Adipose tissue (tissue), 3 donors: ENCODE measurements around the gene MLST8. TPM values are rescaled to one million over a fixed set of nuclear protein-coding genes. Genes with fewer than 3 reads are reported as not detected.

Experiments used
- H3K27ac ChIP-seq: one replicate; pipeline ENCODE4 v1.5.1; 2013; ENCODE audit warnings: low read depth, low read length
- WGBS, 3 donors: extraction: QIAGEN DNeasy Blood & Tissue Kit; methylation state at CpG; one replicate each; pipeline ENCODE4 v1.1.7; 2013; 5-methylcytosine and 5-hydroxymethylcytosine counted together
- polyA plus RNA-seq, 3 donors: library from polyadenylated mRNA; stranded (reverse); fragments of 200-250 nt; gene quantifications; one replicate each; pipeline ENCODE4 v1.2.3, GENCODE V29; 2013
- donor health status: healthy with polysubstance abuse.
- donor health status: Bipolar disorder and iron deficiency.
- donor health status: healthy.

Gene MLST8
- polyA plus RNA-seq, 3 donors: 53.8 to 56.0 (median 53.9) TPM

DNA sequence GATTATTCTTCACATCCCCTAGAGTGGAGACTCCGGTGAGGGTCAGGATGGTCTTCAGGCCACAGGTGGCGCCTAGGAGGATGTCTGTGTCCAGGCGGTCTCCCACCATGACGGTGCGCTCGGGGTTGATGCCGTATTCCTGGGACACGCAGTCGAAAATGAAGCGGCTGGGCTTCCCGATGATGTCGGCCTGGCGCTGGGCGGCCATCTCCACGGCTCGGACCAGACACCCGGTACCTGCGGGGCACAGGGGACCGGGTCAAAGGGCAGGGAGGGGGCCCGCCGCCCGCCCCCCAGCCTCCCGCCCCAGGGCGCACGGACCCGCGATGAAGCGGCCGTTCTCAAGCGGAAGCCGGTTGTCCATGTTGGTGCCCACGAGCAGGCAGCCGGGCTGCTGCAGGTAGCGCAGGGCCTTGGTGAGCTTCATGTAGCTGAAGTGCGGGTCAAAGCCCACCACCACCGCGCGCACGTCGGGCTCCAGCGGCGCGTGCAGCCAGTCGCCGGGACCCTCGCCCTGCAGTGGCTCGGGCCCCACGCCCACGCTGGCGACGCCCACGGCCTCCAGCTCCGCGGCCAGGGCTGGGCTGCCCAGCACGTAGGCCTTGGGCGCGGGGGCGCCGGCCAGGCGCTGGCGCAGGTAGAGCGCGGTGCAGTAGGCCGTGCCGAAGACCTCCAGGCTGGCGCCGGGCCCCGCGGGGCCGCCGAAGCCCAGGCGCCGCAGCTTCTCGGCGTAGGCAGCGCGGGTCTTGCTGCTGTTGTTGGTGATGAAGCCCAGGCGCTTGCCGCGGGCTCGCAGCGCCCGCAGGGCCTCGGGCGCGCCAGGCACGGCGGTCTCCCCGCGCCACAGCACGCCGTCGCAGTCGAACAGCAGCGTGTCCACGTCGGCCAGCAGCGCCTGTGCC, 8.8 kb downstream of the MLST8 start:
- 0 to 1% (median 1%) methylated on average over 82 to 98 of the region's 98 CpGs for WGBS, 3 donors

DNA sequence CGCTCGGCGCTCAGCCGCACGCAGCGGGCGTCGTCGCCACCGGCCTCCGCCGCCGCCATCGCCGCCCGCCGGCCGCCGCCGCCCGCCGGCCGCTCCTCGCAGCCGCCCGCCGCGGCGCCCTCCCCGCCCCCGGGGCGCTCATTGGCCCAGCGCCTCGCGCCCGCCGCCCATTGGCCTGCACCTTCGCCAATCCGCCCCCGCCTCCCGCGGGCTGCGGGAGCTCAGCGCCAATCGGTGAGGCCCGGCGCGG, 9.4 kb downstream of the MLST8 start, which contains the start of gene PGP:
PGP (minus strand) TSS at position 122 of the 250 bp plus-strand sequence; CDS start at position 59, 63 bp downstream.
- peak within 1 kb of the TSS; percentile 13 for H3K27ac ChIP-seq
- 0 to 1% (median 0%) methylated on average over 18 to 47 of the region's 48 CpGs for WGBS, 3 donors

More for the DNA sequence above, 8.8 kb downstream of the MLST8 start:
- H3K27ac ChIP-seq: no peak overlapping the region

DNA sequence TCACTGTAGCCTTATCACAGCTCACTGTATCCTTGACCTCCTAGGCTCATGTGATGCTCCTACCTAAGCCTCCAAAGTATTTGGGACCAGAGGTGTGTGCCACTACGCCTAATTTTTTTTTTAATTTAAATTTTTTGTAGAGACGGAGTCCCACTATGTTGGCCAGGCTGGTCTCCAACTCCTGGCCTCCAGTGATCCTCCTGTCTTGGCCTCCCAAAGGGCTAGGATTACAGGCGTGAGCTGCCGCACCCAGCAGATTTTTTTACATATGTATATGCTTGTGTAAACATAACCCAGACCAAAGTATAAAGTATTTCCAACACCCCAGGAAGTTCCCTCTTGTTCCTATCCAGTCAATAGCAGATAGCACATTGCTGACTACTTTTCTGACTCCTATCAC, 11.1 kb downstream of the MLST8 start:
- no peak overlapping the region for H3K27ac ChIP-seq
- WGBS, 3 donors: 91 to 98% (median 96%) methylated on average over 4 of the region's 4 CpGs

DNA sequence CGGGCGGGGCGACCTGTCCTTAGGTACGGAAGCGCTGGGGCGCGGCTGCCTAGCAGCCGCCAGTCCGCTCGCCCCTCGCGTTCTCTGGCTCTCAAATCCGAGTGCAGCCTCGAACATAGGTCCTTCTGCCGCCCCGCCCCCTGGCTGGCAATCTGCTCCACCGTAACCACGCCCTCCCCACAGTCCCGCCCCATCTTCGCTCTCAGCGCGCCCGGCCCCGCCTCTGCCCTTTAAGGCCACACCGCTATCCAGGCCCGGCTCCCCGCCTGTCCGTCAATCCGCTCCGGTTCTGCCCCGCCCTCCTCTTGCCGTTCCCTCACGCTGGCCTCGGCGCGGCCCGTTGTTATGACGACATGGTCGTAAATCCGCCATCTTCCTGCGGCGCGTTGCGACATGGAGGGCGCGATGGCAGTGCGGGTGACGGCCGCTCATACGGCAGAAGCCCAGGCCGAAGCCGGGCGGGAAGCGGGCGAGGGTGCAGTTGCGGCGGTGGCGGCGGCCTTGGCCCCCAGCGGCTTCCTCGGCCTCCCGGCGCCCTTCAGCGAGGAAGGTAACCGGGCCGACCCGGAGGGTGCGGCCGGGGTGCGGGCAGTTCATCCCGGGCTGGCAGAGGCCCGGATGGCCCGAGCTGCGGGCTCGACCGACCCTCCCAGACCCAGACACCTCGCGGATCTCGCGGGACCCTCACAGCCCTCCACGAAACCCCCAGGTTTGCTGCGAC, 18.1 kb downstream of the MLST8 start, which contains the start of gene E4F1:
E4F1 (plus strand) TSS at position 371 of the 721 bp plus-strand sequence; CDS start at position 394, 23 bp downstream.
- 0% methylated on average over 74 to 82 of the region's 82 CpGs for WGBS, 3 donors
- H3K27ac ChIP-seq: no peak within 1 kb of the TSS

DNA sequence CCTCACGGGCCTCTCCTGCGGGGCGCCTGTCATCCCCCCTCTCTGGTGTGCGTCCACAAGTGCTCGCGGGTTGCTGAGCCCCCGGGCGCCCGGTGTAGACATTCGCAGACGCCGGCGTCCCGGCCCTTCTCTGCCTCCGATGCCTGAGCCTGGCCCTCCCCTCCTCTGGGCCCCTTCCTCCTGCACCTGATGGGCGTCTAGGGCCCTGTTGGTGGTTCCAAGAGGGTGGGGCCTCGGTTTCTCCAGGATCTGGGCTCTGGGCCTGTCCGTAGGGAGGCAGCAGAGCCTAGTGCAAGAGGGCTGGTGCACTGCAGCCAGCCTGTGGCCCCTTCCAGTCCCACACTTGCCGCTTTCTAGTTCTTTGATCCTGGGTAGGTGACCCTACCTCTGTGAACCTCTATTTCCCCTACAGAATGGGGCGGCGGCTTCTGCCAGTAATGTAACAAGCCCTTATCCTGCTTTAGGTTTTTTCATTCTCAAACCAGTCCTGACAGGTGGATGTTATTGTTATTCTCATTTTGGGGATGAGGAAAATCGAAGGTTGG, 18.8 kb downstream of the MLST8 start:
- no peak overlapping the region for H3K27ac ChIP-seq

DNA sequence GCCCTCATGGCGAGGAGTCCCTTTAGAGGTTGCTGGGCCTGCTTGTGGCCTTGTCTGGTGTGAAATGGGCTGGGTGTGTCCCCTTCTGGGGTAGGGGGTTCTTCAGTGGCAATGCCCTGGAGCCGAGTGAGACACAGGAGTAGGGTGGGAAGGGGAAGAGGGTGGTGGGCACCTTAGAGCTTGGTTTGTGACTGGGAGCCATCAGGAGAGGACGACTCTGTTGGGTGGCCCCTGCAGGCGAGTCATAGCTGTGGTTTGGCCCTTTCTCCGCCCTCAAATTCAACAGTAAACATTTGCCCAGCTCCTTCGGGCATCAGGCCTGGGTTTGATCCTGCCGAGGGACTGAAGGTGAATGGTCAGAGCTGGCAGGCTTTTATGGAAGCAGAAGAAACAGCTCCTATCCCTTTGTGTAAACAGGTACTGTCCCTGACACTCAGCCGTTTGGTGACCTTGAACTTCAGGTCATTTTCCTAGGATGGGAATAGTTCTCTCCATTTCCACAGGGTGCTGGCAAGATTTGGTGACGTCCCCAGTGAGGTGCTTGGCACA, 21.1 kb downstream of the MLST8 start:
- WGBS, 3 donors: 38 to 77% (median 69%) methylated on average over 9 of the region's 9 CpGs
- H3K27ac ChIP-seq: no peak overlapping the region

More for the DNA sequence above, 18.8 kb downstream of the MLST8 start:
- 2 to 5% (median 5%) methylated on average over 20 to 22 of the region's 22 CpGs for WGBS, 3 donors

DNA sequence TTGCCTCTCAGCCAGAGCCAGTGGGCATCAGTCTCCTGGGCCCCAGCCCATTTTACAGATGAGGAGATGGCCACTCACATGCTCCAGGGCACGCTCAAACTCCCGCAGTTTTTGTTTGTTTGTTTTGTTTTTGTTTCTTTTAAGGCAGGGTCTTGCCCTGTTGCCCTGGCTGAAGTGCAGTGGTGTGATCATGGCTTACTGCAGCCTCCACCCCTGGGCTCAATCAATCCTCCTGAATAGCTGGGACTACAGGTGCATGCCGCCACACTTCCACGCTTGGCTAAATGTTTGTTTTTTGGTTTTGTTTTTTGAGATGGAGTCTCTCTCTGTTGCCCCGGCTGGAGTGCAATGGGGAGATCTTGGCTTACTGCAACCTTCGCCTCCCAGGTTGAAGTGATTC, 21.7 kb downstream of the MLST8 start:
- no peak overlapping the region for H3K27ac ChIP-seq
- 88 to 94% (median 89%) methylated on average over 6 of the region's 6 CpGs for WGBS, 3 donors

DNA sequence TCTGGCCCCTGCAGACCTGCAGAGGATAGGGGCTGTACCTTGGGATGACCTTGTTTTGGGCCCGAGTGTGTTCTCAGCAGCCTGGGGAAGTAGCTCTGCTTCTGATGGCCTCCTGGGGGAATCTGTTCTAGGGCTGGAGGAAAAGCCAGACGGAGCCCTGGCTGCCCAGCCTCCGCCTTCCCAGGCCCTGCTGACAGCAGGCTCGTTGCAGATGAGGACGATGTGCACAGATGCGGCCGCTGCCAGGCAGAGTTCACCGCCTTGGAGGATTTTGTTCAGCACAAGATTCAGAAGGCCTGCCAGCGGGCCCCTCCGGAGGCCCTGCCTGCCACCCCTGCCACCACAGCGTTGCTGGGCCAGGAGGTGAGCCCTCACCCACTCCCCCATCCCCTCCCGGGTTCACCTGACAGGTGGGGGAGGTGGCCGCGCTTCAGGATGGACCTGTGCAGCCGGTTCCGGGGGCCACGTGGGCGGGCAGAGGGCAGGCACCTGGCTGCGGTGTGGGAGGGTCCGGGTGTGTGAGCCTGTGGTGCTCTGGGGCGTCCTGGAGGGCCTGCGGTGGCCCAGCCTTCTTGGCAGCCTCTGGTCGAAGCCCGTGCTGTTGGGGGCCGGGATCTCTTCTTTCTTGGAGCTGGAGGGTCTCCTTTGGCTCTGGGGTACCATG, 23.0 kb downstream of the MLST8 start:
- no peak overlapping the region for H3K27ac ChIP-seq
- 89 to 90% (median 90%) methylated on average over 25 of the region's 25 CpGs for WGBS, 3 donors

DNA sequence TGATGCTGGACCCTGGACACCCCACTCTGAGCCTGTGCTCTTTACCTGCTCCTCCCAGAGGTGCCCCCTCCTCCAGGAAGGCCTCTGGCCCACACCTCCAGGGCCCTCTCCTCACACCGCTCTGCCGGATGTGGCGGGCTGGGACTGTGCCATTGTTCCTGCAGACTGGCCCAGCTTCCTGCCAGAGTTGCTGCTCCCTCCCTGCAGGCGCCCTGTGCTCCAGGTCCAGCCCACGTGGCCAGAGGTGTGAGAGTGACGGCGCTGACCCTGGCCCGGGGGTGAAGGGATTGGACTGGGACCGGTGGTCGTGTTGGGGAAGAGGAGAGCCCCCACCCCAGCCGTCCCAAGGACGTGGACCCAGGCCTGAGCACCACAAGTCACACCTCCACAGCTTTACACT, 23.8 kb downstream of the MLST8 start:
- 80 to 89% (median 82%) methylated on average over 12 of the region's 12 CpGs for WGBS, 3 donors
- H3K27ac ChIP-seq: no peak overlapping the region

DNA sequence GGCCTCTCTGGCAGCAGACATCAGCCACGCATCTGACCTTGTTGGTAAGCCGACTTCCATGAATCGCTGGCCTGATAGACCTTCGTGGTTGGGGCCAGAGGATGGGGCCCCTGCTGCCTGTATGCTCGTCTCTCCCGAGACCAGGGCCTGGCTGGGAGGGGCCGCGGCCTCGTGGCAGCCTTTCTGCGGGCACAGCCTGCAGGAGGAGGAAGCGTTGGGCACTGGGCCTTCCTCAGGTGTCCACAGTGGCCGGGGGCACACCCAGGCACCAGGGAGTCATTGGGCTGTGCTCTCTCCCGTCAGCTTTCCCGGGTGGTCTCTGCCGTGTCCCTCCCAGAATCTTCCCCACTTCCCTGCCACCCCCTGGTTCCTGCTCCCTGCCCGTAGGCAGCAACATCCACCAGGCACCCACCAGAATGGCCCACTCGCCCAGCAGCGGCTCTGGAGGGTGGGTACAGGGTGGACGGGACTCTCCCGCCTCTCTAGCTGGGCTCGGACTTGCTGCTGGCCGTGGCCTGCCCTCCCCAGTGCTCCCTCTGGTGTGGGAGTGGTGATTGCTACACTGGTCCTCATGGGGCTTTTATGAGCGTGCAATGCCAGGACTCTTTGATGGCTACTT, 24.5 kb downstream of the MLST8 start:
- 83 to 88% (median 84%) methylated on average over 22 to 23 of the region's 23 CpGs for WGBS, 3 donors
- no peak overlapping the region for H3K27ac ChIP-seq

DNA sequence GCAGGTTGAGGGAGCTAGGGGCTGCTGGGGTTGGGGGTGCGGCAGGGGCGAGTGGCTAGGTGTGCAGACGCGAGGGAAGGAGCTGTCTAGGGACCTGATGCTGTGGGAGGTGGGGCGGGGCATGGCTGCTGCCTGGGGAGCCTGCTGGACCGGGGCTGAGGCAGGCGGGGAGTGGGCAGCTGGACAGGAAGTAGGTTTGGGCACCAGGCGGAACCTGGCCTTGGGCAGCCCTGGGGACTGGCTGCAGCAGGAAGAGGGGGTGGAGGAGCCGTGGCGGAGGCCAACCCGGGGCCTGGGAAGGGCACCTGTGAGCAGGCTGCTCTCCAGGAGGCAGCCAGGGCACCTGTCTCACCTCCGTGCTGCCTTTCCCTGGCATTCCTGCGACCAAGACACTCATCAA, 25.1 kb downstream of the MLST8 start:
- H3K27ac ChIP-seq: no peak overlapping the region
- WGBS, 3 donors: 57 to 87% (median 77%) methylated on average over 13 of the region's 13 CpGs

DNA sequence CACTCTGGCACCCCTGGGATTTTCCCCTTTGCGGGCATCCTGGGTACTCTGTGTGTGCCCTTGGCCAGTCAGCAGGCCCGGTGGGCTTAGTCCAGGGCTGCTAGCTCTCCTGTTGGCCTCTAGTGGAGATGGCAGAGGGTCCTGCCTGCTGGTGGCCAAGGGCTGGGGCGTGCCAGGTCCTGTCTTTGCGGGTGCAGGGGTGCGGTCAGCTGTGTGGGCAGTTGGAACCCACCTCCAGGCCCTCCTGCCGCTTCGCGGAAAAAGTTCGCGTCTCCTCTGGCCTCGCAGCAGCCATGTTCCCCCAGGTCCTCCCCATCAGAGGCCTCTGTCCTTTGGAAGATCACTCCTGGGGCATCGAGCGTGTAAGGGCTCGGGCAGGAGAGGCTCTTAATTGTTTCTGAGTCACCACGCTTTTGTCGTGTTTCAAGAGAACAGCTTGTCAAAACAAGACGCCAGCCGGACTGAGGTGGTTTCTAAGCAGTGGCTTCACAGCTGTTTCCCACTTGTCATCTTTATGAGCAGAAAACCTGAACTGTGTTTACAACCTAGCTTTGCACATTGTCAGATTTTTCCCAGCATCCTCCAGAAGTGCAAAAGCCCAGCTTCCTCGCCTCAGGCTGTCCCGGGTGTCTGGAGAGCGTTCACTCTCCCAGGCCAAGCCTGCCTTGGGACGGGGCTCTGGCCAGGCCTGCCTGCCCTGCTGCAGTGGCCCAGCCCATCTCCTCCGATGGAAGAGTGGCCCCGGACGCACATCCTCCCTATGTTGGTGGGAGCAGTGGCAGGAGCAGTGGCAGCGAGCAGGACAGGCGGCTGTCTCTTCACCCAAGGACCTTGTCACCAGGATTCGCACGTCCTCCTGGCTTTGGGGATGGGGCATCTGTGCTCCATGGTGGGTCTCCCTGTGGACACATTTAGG, 26.0 kb downstream of the MLST8 start:
- WGBS, 3 donors: 87 to 91% (median 90%) methylated on average over 29 of the region's 29 CpGs

DNA sequence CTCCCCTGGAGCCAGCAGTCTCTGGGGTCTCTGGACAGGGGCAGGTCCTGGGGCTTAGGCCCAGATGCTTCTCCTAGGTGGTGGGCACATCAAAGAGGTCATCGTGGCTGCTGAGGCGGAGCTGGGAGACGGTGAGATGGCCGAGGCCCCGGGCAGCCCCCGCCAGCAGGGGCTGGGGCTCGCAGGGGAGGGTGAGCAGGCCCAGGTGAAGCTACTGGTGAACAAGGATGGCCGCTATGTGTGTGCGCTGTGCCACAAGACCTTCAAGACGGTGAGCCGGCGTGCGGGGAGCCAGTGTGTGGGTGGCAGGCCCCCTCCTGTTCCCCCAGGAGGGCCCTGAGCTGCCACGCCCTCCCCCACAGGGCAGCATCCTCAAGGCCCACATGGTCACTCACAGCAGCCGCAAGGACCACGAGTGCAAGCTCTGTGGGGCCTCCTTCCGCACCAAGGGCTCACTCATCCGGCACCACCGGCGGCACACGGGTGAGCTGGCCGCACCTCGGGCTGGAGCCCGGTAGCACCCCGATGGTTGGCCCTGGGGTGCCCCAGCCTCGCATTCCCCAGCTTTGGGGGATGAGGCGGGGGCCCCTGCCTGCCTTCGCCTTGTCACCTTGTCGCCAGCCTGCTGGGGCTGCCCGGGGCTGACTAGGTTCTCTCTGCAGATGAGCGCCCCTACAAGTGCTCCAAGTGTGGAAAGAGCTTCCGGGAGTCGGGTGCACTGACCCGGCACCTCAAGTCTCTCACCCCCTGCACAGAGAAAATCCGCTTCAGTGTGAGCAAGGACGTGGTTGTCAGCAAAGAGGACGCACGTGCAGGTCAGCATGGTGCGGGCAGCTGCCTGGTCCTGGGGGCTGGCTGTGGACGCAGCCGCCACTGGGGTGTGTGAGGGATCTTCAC, 27.1 kb downstream of the MLST8 start:
- whole genome bisulfite sequencing, 3 donors: 91 to 92% (median 92%) methylated on average over 41 of the region's 41 CpGs
- H3K27ac ChIP-seq: no peak overlapping the region

More for the DNA sequence above, 26.0 kb downstream of the MLST8 start:
- H3K27ac ChIP-seq: no peak overlapping the region

DNA sequence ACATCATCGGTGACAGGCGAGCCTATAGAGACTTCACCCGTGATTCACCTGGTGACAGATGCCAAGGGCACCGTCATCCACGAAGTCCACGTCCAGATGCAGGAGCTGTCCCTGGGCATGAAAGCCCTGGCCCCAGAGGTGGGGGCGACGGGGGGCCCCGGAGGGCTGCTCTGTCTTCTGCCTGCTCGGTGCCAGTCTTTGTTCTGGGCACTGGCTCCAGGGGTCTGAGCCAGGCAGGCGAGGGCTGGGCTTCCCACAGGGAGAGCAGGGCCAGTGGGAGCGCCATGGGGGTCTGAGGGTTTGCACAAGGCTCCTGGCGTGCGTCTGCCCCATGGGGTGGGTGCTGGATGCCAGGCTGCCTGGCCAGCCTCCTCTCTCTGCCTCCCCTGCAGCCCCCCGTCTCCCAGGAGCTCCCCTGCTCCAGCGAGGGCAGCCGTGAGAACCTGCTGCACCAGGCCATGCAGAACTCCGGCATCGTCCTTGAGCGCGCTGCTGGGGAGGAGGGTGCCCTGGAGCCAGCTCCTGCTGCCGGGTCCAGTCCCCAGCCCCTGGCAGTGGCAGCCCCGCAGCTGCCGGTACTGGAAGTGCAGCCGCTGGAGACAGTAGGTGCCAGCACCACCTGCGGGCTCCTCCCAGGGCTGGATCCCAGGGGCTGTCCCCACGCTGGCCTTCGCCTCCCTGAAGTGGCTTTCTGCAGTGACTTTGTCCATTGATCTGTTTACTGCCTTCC, 28.0 kb downstream of the MLST8 start:
- H3K27ac ChIP-seq: no peak overlapping the region
- WGBS, 3 donors: 92 to 94% (median 94%) methylated on average over 24 to 28 of the region's 28 CpGs
